HG02571 (cell line): ENCODE measurements around the gene SFMBT2.
"Not testable (repeated sequence)": the region's sequence is repeated elsewhere in the genome, so short reads cannot be mapped to it uniquely, and the experiment has no call there.

ENCODE experiments used
- ATAC-seq: cut with Tn5 transposase; IDR thresholded peaks from one replicate; pipeline ENCODE4 v1.9.1; 2021; ENCODE audit warnings: mild to moderate bottlenecking, moderate library complexity; ENCODE audit not compliant: unreplicated experiment

SFMBT2 gene

GRCh38 chr10:7403620-7404019, 7.2 kb downstream of the SFMBT2 start:
- ATAC-seq = no peak

GRCh38 chr10:7401782-7402181, 9.1 kb downstream of the SFMBT2 start:
- no peak for ATAC-seq

DNA sequence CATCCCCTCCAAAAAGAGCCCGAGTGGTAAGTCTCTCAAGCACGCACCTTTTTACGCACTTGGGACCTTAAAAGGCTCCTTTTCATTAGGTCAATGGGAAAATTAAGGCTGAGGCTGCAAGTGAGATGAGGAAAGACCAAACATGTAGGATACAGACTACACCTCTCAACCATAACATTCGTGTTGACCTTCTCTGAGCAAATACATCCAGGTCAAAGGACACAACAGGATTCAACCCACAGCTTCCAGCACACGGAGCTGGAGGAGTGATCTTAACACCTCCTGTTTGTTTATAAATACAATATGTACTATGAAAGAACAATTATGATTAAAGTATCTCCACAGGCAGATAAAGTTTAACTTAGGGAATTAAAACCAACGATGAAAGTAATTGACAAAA, 9.7 kb downstream of the SFMBT2 start:
- no peak for ATAC-seq

DNA sequence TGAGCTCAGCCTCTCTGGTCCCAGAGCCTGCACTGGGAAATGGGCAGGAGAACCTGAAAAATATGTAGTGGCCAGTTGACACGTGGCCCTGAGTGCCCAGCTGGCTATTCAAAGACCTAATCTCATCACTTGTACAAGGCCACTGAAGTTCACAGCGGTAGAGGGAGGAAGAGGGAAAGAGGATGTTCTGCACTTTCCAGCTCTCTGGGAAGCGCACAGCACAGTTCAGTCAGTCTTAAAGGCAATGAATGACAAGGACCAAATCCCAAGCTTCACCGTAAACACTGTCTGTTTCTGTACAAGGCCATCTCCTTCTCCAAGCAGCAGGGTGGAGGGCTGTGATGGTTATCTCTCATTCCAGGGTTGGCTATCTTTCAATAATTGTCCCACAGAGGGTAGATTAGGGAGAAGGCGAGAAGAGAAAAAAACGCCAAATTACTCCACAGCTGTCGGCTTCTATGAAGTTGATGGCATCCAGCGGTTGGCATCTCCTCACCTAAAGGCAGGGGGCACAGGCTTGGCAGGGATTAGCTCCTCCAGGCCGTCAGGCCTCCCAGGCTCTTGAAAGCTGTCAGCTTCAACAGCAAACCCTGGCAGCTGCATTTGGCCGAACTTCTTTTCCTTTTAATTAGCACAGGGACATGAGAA, 10.6 kb downstream of the SFMBT2 start:
- ATAC-seq = no peak

DNA sequence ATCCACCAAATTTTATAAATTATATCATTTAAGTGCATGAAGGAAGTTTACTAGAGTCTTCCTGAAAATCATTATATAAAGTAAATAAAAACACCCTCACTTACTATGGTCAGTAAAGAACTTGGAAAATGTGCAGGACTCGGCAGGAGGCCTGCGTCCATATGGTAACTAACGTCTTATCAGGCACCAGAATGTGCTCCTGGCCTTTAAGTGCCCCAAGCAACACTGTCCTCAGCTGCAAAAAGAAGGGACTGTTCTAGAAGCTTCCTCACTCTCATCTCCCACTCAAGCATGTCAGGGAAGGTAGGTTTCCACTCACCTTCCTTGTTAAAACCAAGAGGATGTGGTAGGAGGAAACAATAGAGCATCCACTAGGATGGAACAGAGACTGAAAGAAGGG, 11.3 kb downstream of the SFMBT2 start:
- no peak for ATAC-seq

GRCh38 chr10:7397049-7398035, 13.5 kb downstream of the SFMBT2 start:
- no peak for ATAC-seq

DNA sequence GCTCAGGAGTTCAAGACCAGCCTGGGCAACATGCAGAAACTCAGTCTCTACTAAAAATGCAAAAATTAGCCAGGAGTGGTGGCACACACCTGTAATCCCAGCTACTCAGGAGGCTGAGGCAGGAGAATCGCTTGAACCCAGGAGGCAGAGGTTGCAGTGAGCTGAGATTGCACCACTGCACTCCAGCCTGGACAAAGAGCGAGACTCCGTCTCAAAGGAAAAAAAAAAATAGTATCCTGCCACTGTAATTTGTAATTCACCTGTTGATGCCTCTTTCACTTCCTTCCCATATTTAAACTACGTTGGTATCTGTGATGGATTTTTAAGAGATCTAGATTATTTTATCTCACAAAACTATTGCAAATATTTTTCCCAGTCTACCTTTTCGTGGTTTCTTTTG, 18.5 kb downstream of the SFMBT2 start:
- ATAC-seq = not testable (repeated sequence)

DNA sequence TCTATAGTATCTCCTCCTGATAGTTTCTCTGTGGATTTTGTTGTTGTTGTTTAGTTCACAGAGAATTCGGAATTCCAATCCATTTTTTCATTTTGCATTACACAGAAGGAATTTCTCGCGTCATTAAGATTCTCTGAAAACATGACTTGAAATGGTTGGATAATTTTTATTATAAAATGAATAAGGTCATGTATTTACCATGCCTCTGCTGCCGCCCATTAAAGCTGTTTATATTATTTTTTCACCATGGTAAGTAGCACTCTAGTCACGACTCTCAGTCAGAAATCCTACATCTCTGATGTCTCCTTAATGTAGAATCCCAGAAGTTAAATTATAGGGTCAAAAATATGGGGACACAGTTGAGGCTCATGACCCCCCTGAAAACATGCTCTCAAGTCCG, 19.1 kb downstream of the SFMBT2 start:
- no peak for ATAC-seq

DNA sequence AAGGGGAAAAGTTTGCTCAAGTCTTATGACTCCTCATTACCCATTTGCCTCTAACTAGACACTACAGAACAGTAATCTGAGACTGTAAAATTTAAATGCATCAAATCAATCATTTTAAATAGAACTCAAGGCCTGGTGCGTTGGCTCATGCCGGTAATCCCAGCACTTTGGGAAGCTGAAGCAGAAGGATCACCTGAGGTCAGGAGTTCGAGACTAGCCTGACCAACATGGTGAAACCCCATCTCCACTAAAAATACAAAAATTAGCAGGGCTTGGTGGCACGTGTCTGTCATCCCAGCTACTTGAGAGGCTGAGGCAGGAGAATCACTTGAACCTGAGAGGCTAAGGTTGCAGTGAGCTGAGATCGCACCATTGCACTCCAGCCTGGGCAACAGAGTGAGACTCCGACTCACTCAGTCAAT, 20.1 kb downstream of the SFMBT2 start:
- not testable (repeated sequence) for ATAC-seq

DNA sequence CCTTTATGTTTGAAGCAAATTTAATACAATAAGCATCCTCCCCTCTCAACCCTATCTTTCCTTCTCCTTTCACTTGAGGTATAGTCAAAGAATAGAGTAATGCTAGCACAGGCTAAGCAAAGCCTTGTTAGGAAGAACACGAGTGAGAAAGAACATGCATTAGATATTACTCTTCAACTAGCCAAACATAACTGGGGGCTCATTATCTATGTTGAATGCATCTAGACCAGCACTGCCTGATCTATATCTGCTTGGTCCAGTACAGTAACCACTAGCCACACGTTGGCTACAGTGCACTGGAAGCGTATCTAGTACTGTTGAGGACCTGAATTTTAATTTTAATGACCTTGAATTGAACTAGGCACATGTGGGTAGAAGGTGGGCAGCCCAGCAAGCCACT, 21.0 kb downstream of the SFMBT2 start:
- ATAC-seq = no peak

DNA sequence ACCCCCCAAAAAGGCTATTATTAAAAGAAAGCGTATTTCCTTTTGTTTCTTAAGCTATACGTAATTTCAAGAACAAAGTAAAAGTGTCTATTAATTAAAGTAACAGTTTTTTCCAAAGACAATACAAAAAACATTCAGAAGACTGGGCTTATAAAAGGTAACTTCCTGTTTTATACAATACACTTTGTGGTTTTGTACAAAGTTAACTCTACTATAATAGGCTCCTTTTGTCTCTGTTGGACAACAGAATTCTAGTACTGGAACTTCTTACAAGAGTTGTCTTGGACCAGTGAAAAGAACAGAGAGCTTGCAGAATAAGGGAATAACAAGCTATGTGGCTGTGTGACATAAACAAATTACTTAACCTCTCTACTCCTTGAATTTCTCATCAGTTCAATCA, 21.5 kb downstream of the SFMBT2 start:
- no peak for ATAC-seq

GRCh38 chr10:7388602-7389001, 22.2 kb downstream of the SFMBT2 start:
- ATAC-seq = no peak

DNA sequence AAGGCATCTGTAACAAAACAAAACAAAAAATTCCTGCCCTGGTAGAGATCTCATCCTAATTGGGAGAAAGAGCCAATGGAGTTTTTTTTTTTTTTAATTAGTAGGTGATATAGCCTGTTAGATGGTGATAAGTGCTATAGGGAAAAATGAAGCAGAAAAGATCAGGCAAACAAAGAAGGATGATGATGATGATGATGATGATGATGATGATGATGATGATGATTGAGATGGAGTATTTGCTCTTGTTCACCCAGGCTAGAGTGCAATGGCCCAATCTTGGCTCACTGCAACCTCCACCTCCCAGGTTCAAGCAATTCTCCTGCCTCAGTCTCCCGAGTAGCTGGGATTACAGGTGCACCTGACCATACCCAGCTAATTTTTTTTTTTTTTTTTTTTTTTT, 22.7 kb downstream of the SFMBT2 start:
- ATAC-seq = not testable (repeated sequence)

DNA sequence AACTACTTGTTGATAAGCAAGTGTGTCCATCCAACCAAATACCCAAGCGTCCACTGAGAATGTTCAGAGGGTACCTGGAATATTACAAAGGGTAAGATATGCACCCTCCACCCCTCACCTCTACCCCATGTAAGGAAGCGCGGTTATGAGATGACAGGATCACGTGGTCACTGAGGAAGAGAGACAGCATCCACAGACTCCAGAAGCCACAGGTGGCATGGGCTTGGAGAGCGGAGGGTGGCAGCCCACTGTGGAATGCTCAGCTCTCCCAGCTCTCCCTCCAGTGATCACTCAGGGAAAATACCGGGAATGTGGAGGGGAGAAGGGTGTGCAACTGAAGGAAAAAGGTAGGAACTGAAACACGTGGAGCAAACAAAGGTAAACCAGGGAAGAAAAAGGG, 25.7 kb downstream of the SFMBT2 start:
- ATAC-seq = no peak

GRCh38 chr10:7383442-7383841, 27.4 kb downstream of the SFMBT2 start:
- ATAC-seq = no peak

DNA sequence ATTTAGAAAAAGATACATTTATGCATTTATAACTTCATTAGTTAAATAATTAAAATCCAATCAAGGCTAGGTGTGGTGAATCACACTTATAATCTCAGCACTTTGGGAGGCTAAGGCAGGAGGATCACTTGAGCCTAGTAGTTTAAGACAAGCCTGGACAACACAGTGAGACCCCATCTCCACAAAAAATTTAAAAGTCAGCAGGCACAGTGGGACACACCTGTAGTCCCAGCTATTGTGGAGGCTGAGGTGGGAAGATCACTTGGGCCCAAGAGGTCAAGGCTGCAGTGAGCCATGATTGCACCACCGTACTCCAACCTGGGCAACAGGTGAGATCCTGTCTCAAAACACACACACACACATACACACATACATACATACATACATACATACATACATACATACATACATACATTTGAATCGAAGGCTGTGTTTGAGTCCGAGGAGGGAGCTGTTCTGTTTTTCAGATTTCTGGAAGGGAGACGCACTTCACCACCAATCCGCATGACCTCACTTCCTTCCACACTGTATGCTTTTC, 30.1 kb downstream of the SFMBT2 start:
- no peak for ATAC-seq

DNA sequence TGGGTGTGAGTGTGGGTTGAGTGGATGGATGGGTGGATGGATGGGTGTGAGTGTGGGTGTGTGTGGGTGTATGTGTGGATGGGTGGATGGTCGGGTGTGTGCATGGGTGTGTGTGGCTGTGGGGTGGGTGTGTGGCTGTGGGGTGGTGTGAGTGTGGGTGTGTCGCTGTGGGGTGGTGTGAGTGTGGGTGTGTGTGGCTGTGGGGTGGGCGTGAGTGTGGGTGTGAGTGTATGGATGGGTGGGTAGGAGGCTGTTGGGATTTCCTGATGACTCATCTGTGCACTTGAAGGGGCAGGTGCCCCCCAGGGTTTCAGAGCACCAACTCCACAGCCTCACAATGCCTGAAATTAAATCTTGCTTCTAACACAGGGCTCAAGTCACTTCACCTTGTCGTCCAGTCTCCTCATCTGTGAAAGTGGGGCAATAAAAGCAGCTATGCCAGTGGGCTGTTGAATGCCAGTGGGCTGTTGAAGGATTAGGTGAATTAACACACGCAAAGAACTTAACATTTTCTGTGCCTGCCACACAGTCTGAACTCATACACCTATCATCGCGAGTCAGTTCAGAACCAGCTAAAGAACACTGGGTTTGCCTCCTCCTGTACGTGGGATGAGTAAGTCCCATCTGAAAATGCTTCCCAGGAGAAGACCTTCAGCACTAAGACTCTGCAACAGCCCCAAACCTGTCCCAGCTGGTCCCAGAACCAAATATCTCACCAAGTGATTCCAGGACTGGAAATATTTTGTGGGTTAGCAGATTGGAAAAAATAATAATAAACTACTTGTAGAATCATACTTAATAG, 32.0 kb downstream of the SFMBT2 start:
- no peak for ATAC-seq

GRCh38 chr10:7377614-7378248, 33.1 kb downstream of the SFMBT2 start:
- no peak for ATAC-seq

- ATAC-seq = no peak
Measured at GRCh38 chr10:7374795-7375194, 36.0 kb downstream of the SFMBT2 start.

DNA sequence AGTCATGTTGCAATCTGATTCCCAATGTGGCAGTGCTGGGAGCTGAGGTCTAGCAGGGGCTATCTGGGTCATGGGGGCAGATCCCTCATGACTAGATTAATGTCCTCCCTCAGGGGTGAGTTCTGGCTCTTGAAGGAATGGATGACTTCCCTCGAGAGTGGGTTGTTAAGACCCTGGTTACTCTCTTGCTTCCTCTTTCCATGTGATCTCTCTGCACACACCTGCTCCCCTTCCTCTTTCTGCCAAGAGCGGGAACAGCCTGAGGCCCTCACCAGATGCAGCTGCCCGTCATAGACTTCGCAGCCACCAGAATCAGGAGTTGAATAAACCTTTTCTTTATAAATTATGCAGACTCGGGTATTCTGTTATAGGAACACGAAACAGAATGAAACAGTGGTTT, 37.8 kb downstream of the SFMBT2 start:
- ATAC-seq = no peak

DNA sequence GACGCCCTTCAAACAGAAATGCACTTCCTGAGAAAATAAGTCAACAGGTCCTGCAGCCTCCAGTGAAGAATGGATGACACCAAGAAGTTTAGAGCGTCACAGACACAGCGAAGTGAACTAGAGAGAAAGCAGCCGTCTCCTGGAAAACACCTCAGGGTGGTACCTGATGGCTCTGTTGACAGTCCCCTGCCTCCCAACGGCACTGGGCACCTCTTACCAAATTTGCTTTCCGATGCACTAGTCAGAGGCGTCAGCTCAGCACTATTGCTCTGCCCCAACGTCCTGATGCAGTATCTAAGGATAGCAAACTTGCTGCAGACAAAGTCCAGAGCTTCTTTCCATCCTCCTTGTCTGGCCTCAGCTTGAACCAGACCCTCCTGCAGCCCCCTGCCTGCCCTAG, 38.3 kb downstream of the SFMBT2 start:
- no peak for ATAC-seq
